HEK293 (cell line): ENCODE data around the gene DOP1B.

Experiments used
- GLI4 ChIP-seq: fragments of 450-650 bp; formaldehyde crosslinking; IDR thresholded peaks from 2 replicates; pipeline ENCODE4 v1.5.1; 2016; ENCODE audit warnings: missing biosample characterization, missing genetic modification characterization
- HIC1 ChIP-seq: fragments of 450-650 bp; formaldehyde crosslinking; IDR thresholded peaks from 2 replicates; pipeline ENCODE4 v1.5.1; 2016; ENCODE audit warnings: missing biosample characterization, missing genetic modification characterization
- KLF9 ChIP-seq: fragments of 450-650 bp; formaldehyde crosslinking; IDR thresholded peaks from 2 replicates; pipeline ENCODE4 v1.5.1; 2016; ENCODE audit warnings: missing biosample characterization, missing genetic modification characterization, low read depth
- OSR2 ChIP-seq: fragments of 450-650 bp; formaldehyde crosslinking; IDR thresholded peaks from 2 replicates; pipeline ENCODE4 v1.5.1; 2016; ENCODE audit warnings: missing biosample characterization, missing genetic modification characterization
- PBX3 ChIP-seq: sonication (generic); formaldehyde crosslinking; IDR thresholded peaks from 2 replicates; pipeline ENCODE4 v1.8.1; 2022; ENCODE audit warnings: mild to moderate bottlenecking, moderate library complexity, missing genetic modification reagents
- REPIN1 ChIP-seq: fragments of 450-650 bp; formaldehyde crosslinking; IDR thresholded peaks from 2 replicates; pipeline ENCODE4 v1.5.1; 2017; ENCODE audit warnings: missing biosample characterization, missing genetic modification characterization, low read depth
- SCRT2 ChIP-seq: fragments of 450-650 bp; formaldehyde crosslinking; IDR thresholded peaks from 2 replicates; pipeline ENCODE4 v1.5.1; 2016; ENCODE audit warnings: missing biosample characterization, missing genetic modification characterization
- SP2 ChIP-seq: fragments of 450-650 bp; formaldehyde crosslinking; IDR thresholded peaks from 2 replicates; pipeline ENCODE4 v1.5.1; 2016; ENCODE audit warnings: missing biosample characterization, missing genetic modification characterization
- WT1 ChIP-seq: fragments of 450-650 bp; formaldehyde crosslinking; IDR thresholded peaks from 2 replicates; pipeline ENCODE4 v1.5.1; 2016; ENCODE audit warnings: missing biosample characterization, missing genetic modification characterization
- ZBTB26 ChIP-seq: fragments of 450-650 bp; formaldehyde crosslinking; optimal IDR thresholded peaks from 2 replicates; pipeline ENCODE3; 2016; ENCODE audit warnings: missing biosample characterization, mild to moderate bottlenecking, missing genetic modification characterization
- ZBTB48 ChIP-seq: fragments of 450-650 bp; formaldehyde crosslinking; IDR thresholded peaks from 2 replicates; pipeline ENCODE4 v1.5.1; 2016; ENCODE audit warnings: missing biosample characterization, missing genetic modification characterization
- ZBTB8A ChIP-seq: fragments of 450-650 bp; formaldehyde crosslinking; IDR thresholded peaks from 2 replicates; pipeline ENCODE4 v1.5.1; 2016; ENCODE audit warnings: missing biosample characterization, missing genetic modification characterization
- ZNF155 ChIP-seq: fragments of 450-650 bp; formaldehyde crosslinking; IDR thresholded peaks from 2 replicates; pipeline ENCODE4 v1.5.1; 2016; ENCODE audit warnings: missing biosample characterization, missing genetic modification characterization
- ZNF19 ChIP-seq: fragments of 450-650 bp; formaldehyde crosslinking; IDR thresholded peaks from 2 replicates; pipeline ENCODE4; 2016; ENCODE audit warnings: missing biosample characterization, missing genetic modification characterization, low read depth
- ZNF2 ChIP-seq: fragments of 450-650 bp; formaldehyde crosslinking; IDR thresholded peaks from 2 replicates; pipeline ENCODE4 v1.5.1; 2016; ENCODE audit warnings: missing biosample characterization, missing genetic modification characterization
- ZNF211 ChIP-seq: fragments of 450-650 bp; formaldehyde crosslinking; IDR thresholded peaks from 2 replicates; pipeline ENCODE4 v1.5.1; 2016; ENCODE audit warnings: low read depth, missing biosample characterization, missing genetic modification characterization
- ZNF23 ChIP-seq: fragments of 450-650 bp; formaldehyde crosslinking; IDR thresholded peaks from 2 replicates; pipeline ENCODE4 v1.5.1; 2016; ENCODE audit warnings: missing biosample characterization, missing genetic modification characterization, borderline replicate concordance
- ZNF274 ChIP-seq, 2 experiments: fragments of 200-500 bp in 1 of 2; fragments of 450-650 bp in 1 of 2; sonication (Bioruptor generic) in 1 of 2; formaldehyde crosslinking in 1 of 2; IDR thresholded peaks; 2 replicates each; pipeline versions ENCODE4 v1.5.1 to v1.6.1; 2014 to 2016; ENCODE audit warnings: borderline replicate concordance in 1 of 2, inconsistent platforms in 1 of 2, low read length in 1 of 2, missing biosample characterization in 1 of 2, missing genetic modification characterization in 1 of 2
- ZNF366 ChIP-seq: fragments of 450-650 bp; formaldehyde crosslinking; conservative IDR thresholded peaks from 2 replicates; pipeline ENCODE4 v1.5.1; 2016; ENCODE audit warnings: missing biosample characterization, missing genetic modification characterization
- ZNF37A ChIP-seq: fragments of 450-650 bp; IDR thresholded peaks from 2 replicates; pipeline ENCODE4 v1.5.1; 2018; ENCODE audit warnings: missing biosample characterization, missing genetic modification characterization
- ZNF416 ChIP-seq: fragments of 450-650 bp; formaldehyde crosslinking; IDR thresholded peaks from 2 replicates; pipeline ENCODE4 v1.5.1; 2016; ENCODE audit warnings: missing biosample characterization, missing genetic modification characterization
- ZNF426 ChIP-seq: fragments of 450-650 bp; formaldehyde crosslinking; IDR thresholded peaks from 2 replicates; pipeline ENCODE4 v1.5.1; 2017; ENCODE audit warnings: missing biosample characterization, missing genetic modification characterization, mild to moderate bottlenecking, inconsistent platforms, moderate library complexity
- ZNF510 ChIP-seq: fragments of 450-650 bp; formaldehyde crosslinking; IDR thresholded peaks from 2 replicates; pipeline ENCODE4 v1.5.1; 2018; ENCODE audit warnings: mild to moderate bottlenecking, missing genetic modification characterization, missing biosample characterization; ENCODE audit not compliant: insufficient replicate concordance
- ZNF518A ChIP-seq: fragments of 450-650 bp; formaldehyde crosslinking; conservative IDR thresholded peaks from 2 replicates; pipeline ENCODE4 v1.5.1; 2016; ENCODE audit warnings: low read depth, missing biosample characterization, missing genetic modification characterization
- ZNF560 ChIP-seq: fragments of 450-650 bp; formaldehyde crosslinking; IDR thresholded peaks from 2 replicates; pipeline ENCODE4 v1.5.1; 2017; ENCODE audit warnings: missing biosample characterization, missing genetic modification characterization, borderline replicate concordance
- ZNF626 ChIP-seq: fragments of 450-650 bp; sonication (Bioruptor Pico); formaldehyde crosslinking; IDR thresholded peaks from 2 replicates; pipeline ENCODE4 v1.5.1; 2018; ENCODE audit warnings: missing biosample characterization, missing genetic modification characterization, inconsistent platforms
- ZNF785 ChIP-seq: fragments of 450-650 bp; formaldehyde crosslinking; IDR thresholded peaks from 2 replicates; pipeline ENCODE4 v1.5.1; 2016; ENCODE audit warnings: missing biosample characterization, missing genetic modification characterization
- ZSCAN16 ChIP-seq: fragments of 450-650 bp; formaldehyde crosslinking; IDR thresholded peaks from 2 replicates; pipeline ENCODE4 v1.5.1; 2016; ENCODE audit warnings: missing biosample characterization, missing genetic modification characterization
- ZSCAN5A ChIP-seq: fragments of 450-650 bp; formaldehyde crosslinking; IDR thresholded peaks from 2 replicates; pipeline ENCODE4 v1.5.1; 2016; ENCODE audit warnings: missing biosample characterization, missing genetic modification characterization

Gene DOP1B

GRCh38 chr21:36134803-36135390 is 21.7 kb upstream of the DOP1B start, which contains the start of gene CBR3 (continued):
- TF ChIP-seq ZNF518A (no peak), ZNF2 (0 out of 2 replicates have a peak, but pooled peaks have one; percentile 33), ZBTB48 (tag by site-specific recombination) (peak; percentile 79; the same call in 1 of the 2 replicates), ZNF785 (tag by site-specific recombination) (no peak), KLF9 (tag by site-specific recombination) (peak; percentile 78), HIC1 (tag by site-specific recombination) (no peak; the same call in 1 of the 2 replicates), ZNF510 (tag by site-specific recombination) (no peak), ZNF416 (tag by site-specific recombination) (0 out of 2 replicates have a peak, but pooled peaks have one; percentile 13), PBX3 (0 out of 2 replicates have a peak, but pooled peaks have one; percentile 24), OSR2 (tag by site-specific recombination) (no peak), ZSCAN16 (tag by site-specific recombination) (no peak), ZNF366 (tag by site-specific recombination) (no peak), GLI4 (tag by site-specific recombination) (peak; percentile 82; the same call in 1 of the 2 replicates), ZNF426 (no peak), ZNF626 (tag by site-specific recombination) (no peak), SCRT2 (tag by site-specific recombination) (no peak), ZNF274 (IDR thresholded peaks at IDR 0.05; ENCODE audit: low read length) (no peak), ZNF274 (tag by site-specific recombination; IDR thresholded peaks at IDR 0.05; ENCODE audit: borderline replicate concordance) (no peak), ZNF19 (no peak), SP2 (tag by site-specific recombination) (peak; percentile 73), ZNF37A (no peak), ZNF155 (no peak), ZBTB8A (tag by site-specific recombination) (peak; percentile 95), ZNF560 (tag by site-specific recombination) (no peak), ZNF211 (tag by site-specific recombination) (no peak), ZBTB26 (peak; percentile 98), ZNF23 (tag by site-specific recombination) (no peak), REPIN1 (no peak), ZSCAN5A (tag by site-specific recombination) (0 out of 2 replicates have a peak, but pooled peaks have one; percentile 89), WT1 (tag by site-specific recombination) (no peak; the same call in 1 of the 2 replicates)
